Astrocyte (in vitro differentiated cells and primary cell): ENCODE results near the gene UGT3A1. TPM values are rescaled to one million over a fixed set of nuclear protein-coding genes. Genes with fewer than 3 reads are reported as not detected.

Source experiments
- DNase-seq: peaks from one replicate; pipeline ENCODE4 v3.0.0-alpha.2; 2010; ENCODE audit warnings: low read depth
- FAIRE-seq: peaks from 2 replicates; lab custom pipeline; 2011; peaks lifted over from hg19 to GRCh38; lab: Jason Lieb, UNC
- H2AFZ ChIP-seq: 2 replicates; pipeline ENCODE4 v1.6.0; 2012; ENCODE audit warnings: low read depth, low read length, inconsistent platforms
- H3K27ac ChIP-seq: 2 replicates; pipeline ENCODE4 v1.5.1; 2011; ENCODE audit warnings: low read depth, low read length, inconsistent platforms
- H3K27me3 ChIP-seq: 2 replicates; pipeline ENCODE4 v1.6.0; 2011; ENCODE audit warnings: low read length, inconsistent platforms; ENCODE audit not compliant: insufficient read depth
- H3K36me3 ChIP-seq: 2 replicates; pipeline ENCODE4 v1.5.1; 2011; ENCODE audit warnings: low read length, inconsistent platforms; ENCODE audit not compliant: insufficient read depth
- H3K4me1 ChIP-seq: 2 replicates; pipeline ENCODE4 v1.5.1; 2011; ENCODE audit warnings: low read length, inconsistent platforms; ENCODE audit not compliant: insufficient read depth
- H3K4me2 ChIP-seq: 2 replicates; pipeline ENCODE4 v1.6.0; 2012; ENCODE audit warnings: low read length, inconsistent platforms
- H3K4me3 ChIP-seq: 2 replicates; pipeline ENCODE4 v1.5.1; 2011; ENCODE audit warnings: low read depth, mild to moderate bottlenecking, low read length, inconsistent platforms; ENCODE audit not compliant: insufficient read depth
- H3K79me2 ChIP-seq: 2 replicates; pipeline ENCODE4 v1.6.0; 2012; ENCODE audit warnings: mild to moderate bottlenecking, low read length, inconsistent platforms; ENCODE audit not compliant: insufficient read depth
- H3K9ac ChIP-seq: 2 replicates; pipeline ENCODE4 v1.6.0; 2012; ENCODE audit warnings: mild to moderate bottlenecking, low read length, inconsistent platforms
- H3K9me3 ChIP-seq: 2 replicates; pipeline ENCODE4 v1.5.1; 2012; ENCODE audit warnings: low read depth, mild to moderate bottlenecking, low read length, inconsistent platforms; ENCODE audit not compliant: insufficient read depth
- H4K20me1 ChIP-seq: 2 replicates; pipeline ENCODE4 v1.6.0; 2012; ENCODE audit warnings: low read length, inconsistent platforms; ENCODE audit not compliant: insufficient read depth
- H3K27ac Mint-ChIP-seq: one replicate; pipeline ENCODE4 v1.8.0; 2021; ENCODE audit warnings: mild to moderate bottlenecking, mixed read lengths; ENCODE audit not compliant: unreplicated experiment
- H3K27me3 Mint-ChIP-seq: one replicate; pipeline ENCODE4 v1.8.0; 2021; ENCODE audit warnings: low read depth, mixed read lengths; ENCODE audit not compliant: unreplicated experiment
- H3K36me3 Mint-ChIP-seq: one replicate; pipeline ENCODE4 v1.8.0; 2021; ENCODE audit warnings: low read depth, mixed read lengths; ENCODE audit not compliant: unreplicated experiment
- H3K4me1 Mint-ChIP-seq: one replicate; pipeline ENCODE4 v1.8.0; 2021; ENCODE audit warnings: low read depth, mixed read lengths; ENCODE audit not compliant: unreplicated experiment
- H3K4me3 Mint-ChIP-seq: one replicate; pipeline ENCODE4 v1.8.0; 2021; ENCODE audit warnings: mild to moderate bottlenecking, moderate library complexity, mixed read lengths; ENCODE audit not compliant: unreplicated experiment
- H3K9me3 Mint-ChIP-seq: one replicate; pipeline ENCODE4 v1.8.0; 2021; ENCODE audit warnings: mild to moderate bottlenecking, mixed read lengths; ENCODE audit not compliant: unreplicated experiment
- EZH2 ChIP-seq: IDR thresholded peaks from 2 replicates; pipeline ENCODE4 v1.6.1; 2012; ENCODE audit warnings: mild to moderate bottlenecking, low read length, inconsistent platforms; ENCODE audit not compliant: insufficient read depth
- total RNA-seq: library from RNA; stranded (reverse); gene quantifications from 2 replicates; pipeline ENCODE4 v1.2.1, GENCODE V29; 2021
- TF ChIP-seq, protein P1 (sequence below): IDR thresholded peaks from 2 replicates; pipeline ENCODE4 v1.5.1; 2011; ENCODE audit warnings: low read depth, mild to moderate bottlenecking, inconsistent platforms, low read length, moderate library complexity; ENCODE audit not compliant: insufficient read depth

The UGT3A1 gene
- total RNA-seq, 1 donor from 2014 or later, result 0.14 TPM

DNA sequence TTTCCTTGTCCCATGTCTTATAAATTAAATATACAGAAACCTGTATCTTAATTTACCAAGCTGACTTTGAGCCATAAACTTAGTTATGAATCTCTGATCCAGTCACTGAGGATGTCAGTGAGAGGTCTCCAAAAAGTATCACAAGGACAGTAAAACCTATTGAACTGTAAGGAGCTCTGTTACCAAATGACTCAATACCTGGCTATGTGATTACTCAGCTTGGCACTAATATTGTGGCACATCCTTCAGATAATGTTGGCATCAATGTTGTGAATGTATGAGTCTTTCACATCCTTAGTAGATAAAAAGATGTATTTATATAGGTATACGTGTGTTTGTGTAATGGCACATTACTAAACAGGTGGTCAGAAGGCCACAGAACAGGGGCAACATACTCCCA, 34.8 kb downstream of the UGT3A1 start:
- Mint-ChIP-seq H3K27ac (no peak overlapping the region), H3K9me3 (no peaks in the 10 kb centered on the region), H3K4me3 (no peak overlapping the region), H3K4me1 (no peaks in the 10 kb centered on the region), H3K27me3 (peaks cover 13% of the 10 kb centered on the region), H3K36me3 (no peaks in the 10 kb centered on the region)
- FAIRE-seq, result no peak
- Histone ChIP-seq H3K79me2 (no peaks in the 10 kb centered on the region), H3K27me3 (no peaks in the 10 kb centered on the region), H3K9me3 (no peaks in the 10 kb centered on the region), H3K36me3 (no peaks in the 10 kb centered on the region), H3K4me2 (no peak overlapping the region), H3K27ac (no peak overlapping the region), H2AFZ (no peak overlapping the region), H3K4me1 (no peaks in the 10 kb centered on the region), H3K9ac (no peak overlapping the region), H4K20me1 (no peaks in the 10 kb centered on the region), H3K4me3 (no peak overlapping the region)
- no peak for TF ChIP-seq EZH2
- TF ChIP-seq, protein P1, sequence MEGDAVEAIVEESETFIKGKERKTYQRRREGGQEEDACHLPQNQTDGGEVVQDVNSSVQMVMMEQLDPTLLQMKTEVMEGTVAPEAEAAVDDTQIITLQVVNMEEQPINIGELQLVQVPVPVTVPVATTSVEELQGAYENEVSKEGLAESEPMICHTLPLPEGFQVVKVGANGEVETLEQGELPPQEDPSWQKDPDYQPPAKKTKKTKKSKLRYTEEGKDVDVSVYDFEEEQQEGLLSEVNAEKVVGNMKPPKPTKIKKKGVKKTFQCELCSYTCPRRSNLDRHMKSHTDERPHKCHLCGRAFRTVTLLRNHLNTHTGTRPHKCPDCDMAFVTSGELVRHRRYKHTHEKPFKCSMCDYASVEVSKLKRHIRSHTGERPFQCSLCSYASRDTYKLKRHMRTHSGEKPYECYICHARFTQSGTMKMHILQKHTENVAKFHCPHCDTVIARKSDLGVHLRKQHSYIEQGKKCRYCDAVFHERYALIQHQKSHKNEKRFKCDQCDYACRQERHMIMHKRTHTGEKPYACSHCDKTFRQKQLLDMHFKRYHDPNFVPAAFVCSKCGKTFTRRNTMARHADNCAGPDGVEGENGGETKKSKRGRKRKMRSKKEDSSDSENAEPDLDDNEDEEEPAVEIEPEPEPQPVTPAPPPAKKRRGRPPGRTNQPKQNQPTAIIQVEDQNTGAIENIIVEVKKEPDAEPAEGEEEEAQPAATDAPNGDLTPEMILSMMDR, result no peak
- DNase-seq, result no peak

DNA sequence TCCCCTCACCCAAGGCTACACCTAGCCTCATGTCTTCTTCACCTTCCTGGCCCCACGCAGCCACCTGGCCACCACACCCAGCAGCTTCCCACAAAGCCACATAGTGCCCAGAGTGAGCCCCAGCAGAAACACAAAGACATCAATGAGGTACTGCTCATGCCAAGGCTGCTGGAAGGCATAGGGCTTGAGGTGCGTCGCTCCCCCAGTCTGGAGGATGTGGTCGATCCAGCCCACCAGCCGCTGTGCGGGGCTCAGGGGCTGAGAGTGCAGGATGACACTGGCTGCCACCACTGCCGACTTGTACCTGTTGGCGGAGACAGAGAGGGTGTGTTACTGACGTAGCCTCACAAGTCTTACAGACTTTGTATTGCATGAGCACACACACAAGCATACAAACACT, 37.0 kb downstream of the UGT3A1 start:
- Histone ChIP-seq H3K9ac (no peak overlapping the region), H2AFZ (no peak overlapping the region), H3K4me1 (no peaks in the 10 kb centered on the region), H3K9me3 (no peaks in the 10 kb centered on the region), H3K27ac (no peak overlapping the region), H3K4me2 (no peak overlapping the region), H3K36me3 (no peaks in the 10 kb centered on the region), H3K4me3 (no peak overlapping the region), H4K20me1 (no peaks in the 10 kb centered on the region), H3K27me3 (no peaks in the 10 kb centered on the region), H3K79me2 (no peaks in the 10 kb centered on the region)
- DNase-seq, result no peak
- Mint-ChIP-seq H3K4me3 (no peak overlapping the region), H3K4me1 (no peaks in the 10 kb centered on the region), H3K27ac (no peak overlapping the region), H3K36me3 (no peaks in the 10 kb centered on the region), H3K9me3 (no peaks in the 10 kb centered on the region), H3K27me3 (peaks cover 13% of the 10 kb centered on the region)
- TF ChIP-seq EZH2, result no peak
- TF ChIP-seq, protein P1, result no peak
- FAIRE-seq, result no peak

DNA sequence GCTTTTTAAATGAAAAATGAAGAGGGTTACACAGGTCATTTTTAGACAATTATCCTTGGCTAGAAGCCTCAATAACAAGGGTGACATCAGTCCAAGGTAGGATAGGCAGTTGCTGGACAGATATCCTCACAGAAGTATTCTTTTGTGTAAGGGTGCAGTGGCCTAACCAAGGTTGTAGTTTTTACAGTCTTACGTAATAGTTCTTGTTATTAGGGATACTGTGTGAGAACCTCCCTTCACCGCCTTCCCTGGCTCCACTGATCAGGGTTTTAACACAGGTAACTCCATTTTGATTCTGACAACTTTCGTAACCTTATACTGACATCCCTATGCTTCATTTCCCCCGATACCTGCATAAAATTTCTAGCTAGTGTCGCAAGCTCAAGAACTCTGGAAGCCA, 44.1 kb downstream of the UGT3A1 start:
- Histone ChIP-seq H3K27me3 (no peaks in the 10 kb centered on the region), H3K27ac (no peak overlapping the region), H3K36me3 (no peaks in the 10 kb centered on the region), H3K4me1 (no peaks in the 10 kb centered on the region), H4K20me1 (no peaks in the 10 kb centered on the region), H3K4me2 (no peak overlapping the region), H3K9me3 (no peaks in the 10 kb centered on the region), H3K4me3 (no peak overlapping the region), H2AFZ (no peak overlapping the region), H3K9ac (no peak overlapping the region), H3K79me2 (no peaks in the 10 kb centered on the region)
- DNase-seq (no peak), FAIRE-seq (no peak)
- Mint-ChIP-seq H3K36me3 (no peaks in the 10 kb centered on the region), H3K27me3 (peaks cover under 1% of the 10 kb centered on the region), H3K4me1 (no peaks in the 10 kb centered on the region), H3K9me3 (peaks cover 3% of the 10 kb centered on the region), H3K27ac (no peak overlapping the region), H3K4me3 (no peak overlapping the region)
- TF ChIP-seq EZH2, result no peak
- TF ChIP-seq, protein P1, result no peak
